Skeletal muscle tissue (tissue), 4 donors: ENCODE measurements around the gene CCR7. TPM values are rescaled to one million over a fixed set of nuclear protein-coding genes. Genes with fewer than 3 reads are reported as not detected.

Experiments used
- H3K27ac ChIP-seq: one replicate; pipeline ENCODE4 v1.7.0; 2013; ENCODE audit warnings: mild to moderate bottlenecking, low read depth, low read length, inconsistent platforms
- H3K27me3 ChIP-seq, 3 donors: one replicate each; pipeline ENCODE4 v1.7.0; 2013; ENCODE audit warnings: low read length in 3 of 3; ENCODE audit not compliant: control insufficient read depth in 3 of 3, insufficient read depth in 3 of 3
- H3K36me3 ChIP-seq, 3 donors: one replicate each; pipeline ENCODE4 v1.7.0; 2013; ENCODE audit warnings: low read length in 3 of 3; ENCODE audit not compliant: control insufficient read depth in 3 of 3, insufficient read depth in 3 of 3
- H3K4me1 ChIP-seq, 3 donors: one replicate each; pipeline ENCODE4 v1.7.0; 2013; ENCODE audit warnings: low read length in 3 of 3, mild to moderate bottlenecking in 3 of 3; ENCODE audit not compliant: control insufficient read depth in 3 of 3, insufficient read depth in 3 of 3
- H3K4me3 ChIP-seq, 3 donors: one replicate each; pipeline ENCODE4 v1.7.0; 2013; ENCODE audit warnings: low read length in 3 of 3
- H3K9ac ChIP-seq, 3 donors: one replicate each; pipeline ENCODE4 v1.7.0; 2013; ENCODE audit warnings: low read length in 3 of 3, mild to moderate bottlenecking in 3 of 3, moderate library complexity in 2 of 3, low read depth in 1 of 3
- H3K9me3 ChIP-seq, 3 donors: one replicate each; pipeline ENCODE4 v1.7.0; 2013; ENCODE audit warnings: low read length in 3 of 3; ENCODE audit not compliant: control insufficient read depth in 3 of 3
- total RNA-seq: library from RNA; depleted of rRNA; stranded (reverse); fragments of >200 nt; gene quantifications from one replicate; pipeline ENCODE4 v1.2.3, GENCODE V29; 2014
- donor health status: Osteomylitis.

CCR7 gene
- total RNA-seq, 1 donor from 2014 or later: 1.0 TPM

GRCh38 chr17:40557531-40558299, 7.6 kb downstream of the CCR7 start:
- Histone ChIP-seq H3K27me3 (peaks cover 0 to 2% (median 0%) of the 10 kb centered on the region in 3 donors), H3K9ac (peak overlapping the region in 1 of 3 donors; percentile 50), H3K9me3 (no peaks in the 10 kb centered on the region), H3K36me3 (no peaks in the 10 kb centered on the region), H3K27ac (peak overlapping the region; percentile 76), H3K4me3 (peak overlapping the region; percentile 7 to 22 (median 9)), H3K4me1 (peaks cover 64 to 70% (median 65%) of the 10 kb centered on the region in 3 donors)

GRCh38 chr17:40556884-40557414, 8.3 kb downstream of the CCR7 start:
- peak overlapping the region; percentile 11 to 56 (median 21) for H3K9ac ChIP-seq
- H3K36me3 ChIP-seq: no peaks in the 10 kb centered on the region
- H3K27me3 ChIP-seq: peaks cover 0 to 2% (median 0%) of the 10 kb centered on the region in 3 donors
- peak overlapping the region; percentile 76 for H3K27ac ChIP-seq
- peaks cover 69 to 77% (median 73%) of the 10 kb centered on the region in 3 donors for H3K4me1 ChIP-seq
- H3K9me3 ChIP-seq: no peaks in the 10 kb centered on the region
- peak overlapping the region in 2 of 3 donors; percentile 9 to 35 for H3K4me3 ChIP-seq

GRCh38 chr17:40556198-40556661, 9.0 kb downstream of the CCR7 start:
- peaks cover 0 to 2% (median 0%) of the 10 kb centered on the region in 3 donors for H3K27me3 ChIP-seq
- no peaks in the 10 kb centered on the region for H3K9me3 ChIP-seq
- peaks cover 74 to 84% (median 80%) of the 10 kb centered on the region in 3 donors for H3K4me1 ChIP-seq
- no peak overlapping the region for H3K4me3 ChIP-seq
- peak overlapping the region in 1 of 3 donors; percentile 14 for H3K9ac ChIP-seq
- no peaks in the 10 kb centered on the region for H3K36me3 ChIP-seq
- H3K27ac ChIP-seq: peak overlapping the region; percentile 76

- Histone ChIP-seq H3K27me3 (peaks cover 0 to 2% (median 0%) of the 10 kb centered on the region in 3 donors), H3K9ac (no peak overlapping the region), H3K9me3 (no peaks in the 10 kb centered on the region), H3K4me1 (peaks cover 78 to 87% (median 84%) of the 10 kb centered on the region in 3 donors), H3K36me3 (no peaks in the 10 kb centered on the region), H3K4me3 (no peak overlapping the region), H3K27ac (no peak overlapping the region)
These were observed 9.7 kb downstream of the CCR7 start for GRCh38 chr17:40555296-40556190.

GRCh38 chr17:40554646-40555295, 10.5 kb downstream of the CCR7 start:
- Histone ChIP-seq H3K4me1 (peaks cover 79 to 89% (median 84%) of the 10 kb centered on the region in 3 donors), H3K27ac (peak overlapping the region; percentile 80), H3K36me3 (no peaks in the 10 kb centered on the region), H3K4me3 (peak overlapping the region in 1 of 3 donors; percentile 13), H3K9ac (no peak overlapping the region), H3K27me3 (peaks cover 0 to 2% (median 0%) of the 10 kb centered on the region in 3 donors), H3K9me3 (no peaks in the 10 kb centered on the region)

GRCh38 chr17:40553694-40554534, 11.4 kb downstream of the CCR7 start:
- Histone ChIP-seq H3K27me3 (peaks cover 0 to 2% (median 0%) of the 10 kb centered on the region in 3 donors), H3K4me1 (peaks cover 84 to 90% (median 87%) of the 10 kb centered on the region in 3 donors), H3K9ac (peak overlapping the region in 2 of 3 donors; percentile 32 to 64), H3K36me3 (no peaks in the 10 kb centered on the region), H3K27ac (peak overlapping the region; percentile 80), H3K4me3 (peak overlapping the region in 2 of 3 donors; percentile 30 to 49), H3K9me3 (no peaks in the 10 kb centered on the region)

GRCh38 chr17:40552806-40553693, 12.2 kb downstream of the CCR7 start:
- Histone ChIP-seq H3K9me3 (no peaks in the 10 kb centered on the region), H3K4me1 (peaks cover 82 to 93% (median 87%) of the 10 kb centered on the region in 3 donors), H3K36me3 (no peaks in the 10 kb centered on the region), H3K27ac (peak overlapping the region; percentile 80), H3K4me3 (peak overlapping the region in 1 of 3 donors; percentile 30), H3K9ac (peak overlapping the region in 2 of 3 donors; percentile 5 to 28), H3K27me3 (peaks cover 0 to 2% (median 0%) of the 10 kb centered on the region in 3 donors)
